Neural progenitor cell (in vitro differentiated cells): ENCODE data around the gene ZNF787. TPM values are rescaled to one million over a fixed set of nuclear protein-coding genes. Genes with fewer than 3 reads are reported as not detected.
A peak's percentile ranks its signal among the peaks of the same experiment; 100 is the strongest.
"Not testable (repeated sequence)": the region's sequence is repeated elsewhere in the genome, so short reads cannot be mapped to it uniquely, and the experiment has no call there.

ENCODE experiments used
- DNase-seq: peaks from one replicate; pipeline ENCODE4 v3.0.0-alpha.2; 2016; ENCODE audit warnings: low spot score
- H2AFZ ChIP-seq: fragments of 200-600 bp; sonication (generic); replicated peaks from 2 replicates; pipeline ENCODE4 v1.6.1; 2016; ENCODE audit warnings: antibody characterized with exemption
- H3F3A ChIP-seq: fragments of 200-600 bp; sonication (generic); 2 replicates; pipeline ENCODE4 v1.6.1; 2016; ENCODE audit warnings: antibody characterized with exemption, low read depth
- H3K27ac ChIP-seq: fragments of 200-600 bp; sonication (generic); 2 replicates; pipeline ENCODE4 v1.5.1; 2016; ENCODE audit warnings: mild to moderate bottlenecking
- H3K27me3 ChIP-seq: fragments of 200-600 bp; sonication (generic); 2 replicates; pipeline ENCODE4 v1.6.1; 2016; ENCODE audit warnings: mild to moderate bottlenecking, moderate library complexity
- H3K36me3 ChIP-seq: fragments of 200-600 bp; sonication (generic); 2 replicates; pipeline ENCODE4 v1.5.1; 2016
- H3K4me1 ChIP-seq: fragments of 200-600 bp; sonication (generic); 2 replicates; pipeline ENCODE4 v1.6.1; 2016; ENCODE audit warnings: mixed run types
- H3K4me2 ChIP-seq: fragments of 200-600 bp; sonication (generic); 2 replicates; pipeline ENCODE4 v1.6.1; 2016
- H3K4me3 ChIP-seq: fragments of 200-600 bp; sonication (generic); 2 replicates; pipeline ENCODE4 v1.5.1; 2016
- H3K79me2 ChIP-seq: fragments of 200-600 bp; sonication (generic); 2 replicates; pipeline ENCODE4 v1.6.1; 2016; ENCODE audit warnings: low read depth
- H3K9ac ChIP-seq: fragments of 200-600 bp; sonication (generic); 2 replicates; pipeline ENCODE4 v1.6.1; 2016
- H3K9me3 ChIP-seq: fragments of 200-600 bp; sonication (generic); 2 replicates; pipeline ENCODE4 v1.5.1; 2016; ENCODE audit warnings: low read depth
- H4K20me1 ChIP-seq: fragments of 200-600 bp; sonication (generic); 2 replicates; pipeline ENCODE4 v1.6.1; 2016; ENCODE audit warnings: low read depth
- H3K27ac Mint-ChIP-seq: 3 replicates; pipeline ENCODE4 v1.8.0; 2021; ENCODE audit warnings: mixed read lengths
- H3K27me3 Mint-ChIP-seq: 2 replicates; pipeline ENCODE4 v1.8.0; 2022; ENCODE audit warnings: low read depth, mild to moderate bottlenecking, inconsistent platforms, moderate library complexity, mixed read lengths; ENCODE audit not compliant: insufficient read depth
- H3K36me3 Mint-ChIP-seq: 3 replicates; pipeline ENCODE4 v1.8.0; 2021; ENCODE audit warnings: mixed read lengths
- H3K4me1 Mint-ChIP-seq: 3 replicates; pipeline ENCODE4 v1.8.0; 2021; ENCODE audit warnings: mixed read lengths
- H3K4me3 Mint-ChIP-seq: 3 replicates; pipeline ENCODE4 v1.8.0; 2021; ENCODE audit warnings: mild to moderate bottlenecking, moderate library complexity, mixed read lengths
- H3K9me3 Mint-ChIP-seq: 3 replicates; pipeline ENCODE4 v1.8.0; 2020; ENCODE audit warnings: mixed read lengths
- EZH2 ChIP-seq: fragments of 200-600 bp; sonication (generic); IDR thresholded peaks from 2 replicates; pipeline ENCODE4 v1.6.1; 2017; ENCODE audit warnings: antibody characterized with exemption, mild to moderate bottlenecking, moderate library complexity
- EZH2phosphoT487 ChIP-seq: fragments of 200-600 bp; sonication (generic); IDR thresholded peaks from 2 replicates; pipeline ENCODE4 v1.6.1; 2017; ENCODE audit warnings: antibody characterized with exemption
- total RNA-seq: library from RNA; depleted of rRNA; stranded (reverse); fragments of >200 nt; gene quantifications from 2 replicates; pipeline ENCODE4 v1.2.3, GENCODE V29; 2015; ENCODE audit warnings: low replicate concordance
- TF ChIP-seq, protein P1 (sequence below): fragments of 200-600 bp; sonication (generic); IDR thresholded peaks from 2 replicates; pipeline ENCODE4 v1.5.1; 2017; ENCODE audit warnings: antibody characterized with exemption, mild to moderate bottlenecking

The ZNF787 gene
- total RNA-seq, 1 donor from 2014 or later, result 2.2 TPM

DNA sequence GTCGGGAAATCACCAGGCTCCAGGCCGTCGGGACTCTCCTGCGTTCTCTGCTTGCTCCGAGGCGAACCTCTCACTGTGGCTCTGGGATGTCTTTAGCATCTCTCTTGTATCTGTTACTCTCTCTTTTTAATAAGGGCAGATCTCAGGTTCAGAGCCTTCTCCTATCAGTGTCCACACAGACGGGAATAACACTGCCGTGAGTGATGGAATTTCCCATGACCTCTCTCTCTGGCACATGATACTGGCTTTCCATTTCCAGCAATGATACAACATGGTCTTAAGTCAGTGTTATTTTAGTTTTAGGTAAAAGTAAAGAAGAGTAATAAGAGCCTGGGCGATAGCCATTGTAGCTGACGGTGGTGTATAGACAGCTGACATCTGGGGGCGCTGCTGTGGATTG lies 29.3 kb upstream of the ZNF787 start:
- Mint-ChIP-seq H3K36me3 (peaks cover 26% of the 10 kb centered on the region), H3K27me3 (peaks cover 12% of the 10 kb centered on the region), H3K4me1 (peaks cover 25% of the 10 kb centered on the region), H3K4me3 (peak overlapping the region; percentile 57), H3K27ac (peak overlapping the region; percentile 65), H3K9me3 (peaks cover 6% of the 10 kb centered on the region)
- Histone ChIP-seq H3K79me2 (peaks cover 34% of the 10 kb centered on the region), H3K27me3 (no peaks in the 10 kb centered on the region), H3K4me1 (peaks cover 20% of the 10 kb centered on the region), H3K4me3 (no peak overlapping the region), H3K4me2 (no peak overlapping the region), H3K27ac (no peak overlapping the region), H3K9me3 (no peaks in the 10 kb centered on the region), H3F3A (peaks cover 28% of the 10 kb centered on the region), H3K36me3 (no peaks in the 10 kb centered on the region), H2AFZ (no peak overlapping the region), H3K9ac (no peak overlapping the region), H4K20me1 (peaks cover 43% of the 10 kb centered on the region)
- DNase-seq, result no peak
- TF ChIP-seq EZH2 (no peak), EZH2phosphoT487 (no peak)
- TF ChIP-seq, protein P1, sequence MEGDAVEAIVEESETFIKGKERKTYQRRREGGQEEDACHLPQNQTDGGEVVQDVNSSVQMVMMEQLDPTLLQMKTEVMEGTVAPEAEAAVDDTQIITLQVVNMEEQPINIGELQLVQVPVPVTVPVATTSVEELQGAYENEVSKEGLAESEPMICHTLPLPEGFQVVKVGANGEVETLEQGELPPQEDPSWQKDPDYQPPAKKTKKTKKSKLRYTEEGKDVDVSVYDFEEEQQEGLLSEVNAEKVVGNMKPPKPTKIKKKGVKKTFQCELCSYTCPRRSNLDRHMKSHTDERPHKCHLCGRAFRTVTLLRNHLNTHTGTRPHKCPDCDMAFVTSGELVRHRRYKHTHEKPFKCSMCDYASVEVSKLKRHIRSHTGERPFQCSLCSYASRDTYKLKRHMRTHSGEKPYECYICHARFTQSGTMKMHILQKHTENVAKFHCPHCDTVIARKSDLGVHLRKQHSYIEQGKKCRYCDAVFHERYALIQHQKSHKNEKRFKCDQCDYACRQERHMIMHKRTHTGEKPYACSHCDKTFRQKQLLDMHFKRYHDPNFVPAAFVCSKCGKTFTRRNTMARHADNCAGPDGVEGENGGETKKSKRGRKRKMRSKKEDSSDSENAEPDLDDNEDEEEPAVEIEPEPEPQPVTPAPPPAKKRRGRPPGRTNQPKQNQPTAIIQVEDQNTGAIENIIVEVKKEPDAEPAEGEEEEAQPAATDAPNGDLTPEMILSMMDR, result no peak

DNA sequence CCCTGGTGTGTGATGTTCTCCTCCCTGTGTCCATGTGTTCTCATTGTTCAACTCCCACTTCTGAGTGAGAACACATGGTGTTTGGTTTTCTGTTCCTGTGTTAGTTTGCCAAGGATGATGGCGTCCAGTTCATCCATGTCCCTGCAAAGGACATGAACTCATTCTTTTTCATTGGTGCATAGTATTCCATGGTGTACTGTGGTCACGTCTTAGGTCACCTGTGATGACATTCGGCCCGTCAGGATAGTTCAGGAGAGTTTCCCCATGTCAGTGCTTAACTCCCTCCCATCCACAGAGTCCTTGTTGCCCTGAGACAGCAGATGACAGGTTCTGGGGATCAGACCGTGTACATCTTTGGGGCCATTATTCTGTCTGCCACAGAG lies 28.6 kb upstream of the ZNF787 start:
- TF ChIP-seq EZH2 (no peak), EZH2phosphoT487 (no peak)
- TF ChIP-seq, protein P1, result no peak
- Histone ChIP-seq H3K27me3 (no peaks in the 10 kb centered on the region), H4K20me1 (peaks cover 43% of the 10 kb centered on the region), H2AFZ (no peak overlapping the region), H3K9me3 (no peaks in the 10 kb centered on the region), H3K27ac (no peak overlapping the region), H3K4me1 (peaks cover 20% of the 10 kb centered on the region), H3K9ac (no peak overlapping the region), H3K4me3 (no peak overlapping the region), H3F3A (peaks cover 28% of the 10 kb centered on the region), H3K4me2 (no peak overlapping the region), H3K36me3 (no peaks in the 10 kb centered on the region), H3K79me2 (peaks cover 41% of the 10 kb centered on the region)
- H3K9me3 Mint-ChIP-seq, result peaks cover 6% of the 10 kb centered on the region
- DNase-seq, result no peak
- H3K4me1 Mint-ChIP-seq, result peaks cover 25% of the 10 kb centered on the region
- H3K27ac Mint-ChIP-seq, result no peak overlapping the region
- peaks cover 24% of the 10 kb centered on the region for H3K36me3 Mint-ChIP-seq
- H3K27me3 Mint-ChIP-seq, result peaks cover 7% of the 10 kb centered on the region
- no peak overlapping the region for H3K4me3 Mint-ChIP-seq

DNA sequence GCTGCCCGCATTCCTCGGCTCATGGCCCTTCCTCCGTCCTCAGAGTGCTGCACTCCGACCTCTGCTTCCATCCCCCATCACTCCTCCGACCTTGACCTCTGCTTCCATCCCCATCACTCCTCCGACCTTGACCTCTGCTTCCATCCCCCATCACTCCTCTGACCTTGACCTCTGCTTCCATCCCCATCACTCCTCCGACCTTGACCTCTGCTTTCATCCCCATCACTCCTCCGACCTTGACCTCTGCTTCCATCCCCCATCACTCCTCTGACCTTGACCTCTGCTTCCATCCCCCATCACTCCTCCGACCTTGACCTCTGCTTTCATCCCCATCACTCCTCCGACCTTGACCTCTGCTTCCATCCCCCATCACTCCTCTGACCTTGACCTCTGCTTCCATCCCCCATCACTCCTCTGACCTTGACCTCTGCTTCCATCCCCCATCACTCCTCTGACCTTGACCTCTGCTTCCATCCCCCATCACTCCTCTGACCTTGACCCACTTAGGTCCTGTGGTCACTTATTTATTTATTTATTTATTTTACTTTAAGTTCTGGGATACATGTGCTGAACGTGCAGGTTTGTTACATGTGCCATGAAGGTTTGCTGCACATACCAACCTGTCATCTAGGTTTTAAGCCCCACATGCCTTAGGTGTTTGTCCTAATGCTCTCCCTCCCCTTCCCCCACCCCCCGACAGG lies 28.0 kb upstream of the ZNF787 start:
- not testable (repeated sequence) for H3K27ac ChIP-seq, H3K27me3 ChIP-seq, H3K4me3 Mint-ChIP-seq, H3K27me3 Mint-ChIP-seq, H3K4me2 ChIP-seq, H3K4me3 ChIP-seq, H3K9ac ChIP-seq, H2AFZ ChIP-seq, DNase-seq, H3K9me3 Mint-ChIP-seq, H3K36me3 ChIP-seq, H3K27ac Mint-ChIP-seq, H3K9me3 ChIP-seq
- peaks cover 27% of the 10 kb centered on the region for H3K4me1 Mint-ChIP-seq
- H3K4me1 ChIP-seq, result peaks cover 19% of the 10 kb centered on the region
- peaks cover 28% of the 10 kb centered on the region for H3F3A ChIP-seq
- H4K20me1 ChIP-seq, result peaks cover 46% of the 10 kb centered on the region
- H3K36me3 Mint-ChIP-seq, result peaks cover 24% of the 10 kb centered on the region
- H3K79me2 ChIP-seq, result peaks cover 47% of the 10 kb centered on the region

DNA sequence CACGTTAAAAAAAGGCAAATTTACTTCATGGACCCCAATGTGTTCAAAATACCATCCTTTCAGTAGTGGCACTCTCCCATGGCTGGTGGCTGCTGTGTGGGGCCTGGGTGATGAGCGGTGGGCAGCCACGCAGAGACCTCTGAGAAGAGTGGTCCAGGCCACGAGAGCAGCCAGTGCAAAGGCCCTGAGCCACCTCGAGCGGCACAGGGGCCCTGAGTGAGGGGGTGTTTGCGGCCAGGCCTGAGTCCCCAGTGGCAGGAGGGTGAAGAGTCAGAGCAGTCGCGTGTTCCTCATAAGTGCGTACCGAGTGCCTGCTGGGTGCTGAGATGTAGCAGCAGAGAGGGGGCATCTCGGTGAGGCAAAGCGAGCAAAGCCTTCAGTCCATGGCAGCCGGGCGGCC lies 27.0 kb upstream of the ZNF787 start:
- Histone ChIP-seq H3F3A (peaks cover 19% of the 10 kb centered on the region), H3K4me2 (no peak overlapping the region), H3K9ac (no peak overlapping the region), H3K79me2 (peaks cover 56% of the 10 kb centered on the region), H3K4me1 (peaks cover 9% of the 10 kb centered on the region), H3K27ac (no peak overlapping the region), H3K36me3 (no peaks in the 10 kb centered on the region), H3K27me3 (no peaks in the 10 kb centered on the region), H3K4me3 (no peak overlapping the region), H3K9me3 (no peaks in the 10 kb centered on the region), H2AFZ (no peak overlapping the region), H4K20me1 (peaks cover 39% of the 10 kb centered on the region)
- H3K4me3 Mint-ChIP-seq, result no peak overlapping the region
- H3K27ac Mint-ChIP-seq, result no peak overlapping the region
- peaks cover 24% of the 10 kb centered on the region for H3K4me1 Mint-ChIP-seq
- no peak for DNase-seq
- peaks cover 6% of the 10 kb centered on the region for H3K27me3 Mint-ChIP-seq
- no peak for TF ChIP-seq EZH2
- no peak for TF ChIP-seq EZH2phosphoT487
- TF ChIP-seq, protein P1, result no peak
- peaks cover 6% of the 10 kb centered on the region for H3K9me3 Mint-ChIP-seq
- peaks cover 19% of the 10 kb centered on the region for H3K36me3 Mint-ChIP-seq
